NCI-H1092 treated with DMSO at 0.1 percent for 48 hours (cell line): ENCODE results near the gene ALG10.
A peak's percentile ranks its signal among the peaks of the same experiment; 100 is the strongest.
"Not testable (repeated sequence)": the region's sequence is repeated elsewhere in the genome, so short reads cannot be mapped to it uniquely, and the experiment has no call there.

Experiments used
- DNase-seq: peaks from one replicate; lab custom pipeline; 2025; lab: John Stamatoyannopoulos, UW

The ALG10 gene, protein sequence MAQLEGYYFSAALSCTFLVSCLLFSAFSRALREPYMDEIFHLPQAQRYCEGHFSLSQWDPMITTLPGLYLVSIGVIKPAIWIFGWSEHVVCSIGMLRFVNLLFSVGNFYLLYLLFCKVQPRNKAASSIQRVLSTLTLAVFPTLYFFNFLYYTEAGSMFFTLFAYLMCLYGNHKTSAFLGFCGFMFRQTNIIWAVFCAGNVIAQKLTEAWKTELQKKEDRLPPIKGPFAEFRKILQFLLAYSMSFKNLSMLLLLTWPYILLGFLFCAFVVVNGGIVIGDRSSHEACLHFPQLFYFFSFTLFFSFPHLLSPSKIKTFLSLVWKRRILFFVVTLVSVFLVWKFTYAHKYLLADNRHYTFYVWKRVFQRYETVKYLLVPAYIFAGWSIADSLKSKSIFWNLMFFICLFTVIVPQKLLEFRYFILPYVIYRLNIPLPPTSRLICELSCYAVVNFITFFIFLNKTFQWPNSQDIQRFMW

DNA sequence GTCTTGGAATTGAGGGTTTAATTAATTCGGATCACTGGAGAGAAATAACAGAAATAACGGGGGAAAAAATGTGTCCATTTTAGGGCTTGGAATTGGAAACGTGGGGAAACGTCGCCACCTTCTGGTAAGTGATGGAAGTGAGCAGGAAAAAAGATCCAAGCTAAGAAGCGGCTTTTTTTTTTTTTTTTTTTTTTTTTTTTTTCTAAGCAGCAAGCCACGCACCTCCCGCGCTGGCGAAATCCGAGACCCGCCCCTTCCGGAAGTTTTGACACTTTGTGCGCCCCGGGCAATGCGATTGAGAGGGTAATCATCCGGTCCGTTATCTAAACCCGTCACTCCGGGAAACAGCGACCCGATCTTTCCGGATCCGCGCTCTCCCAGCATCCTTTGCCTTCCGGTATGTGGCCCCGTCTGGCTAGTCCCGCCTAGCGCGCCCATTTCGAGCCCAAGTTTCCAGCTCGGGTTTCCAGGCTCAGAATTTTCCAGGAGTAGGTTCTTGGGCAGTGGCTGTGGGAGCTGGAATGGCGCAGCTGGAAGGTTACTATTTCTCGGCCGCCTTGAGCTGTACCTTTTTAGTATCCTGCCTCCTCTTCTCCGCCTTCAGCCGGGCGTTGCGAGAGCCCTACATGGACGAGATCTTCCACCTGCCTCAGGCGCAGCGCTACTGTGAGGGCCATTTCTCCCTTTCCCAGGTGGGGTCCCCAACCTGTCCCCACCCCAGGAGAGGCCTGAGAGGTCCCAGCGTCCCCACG lies at the start of gene ALG10:
Gene ALG10, plus strand, starts transcription at position 418 of the 752 bp plus-strand sequence. Its CDS starts 104 bp downstream, at position 522.
- DNase-seq: peak; percentile 96

DNA sequence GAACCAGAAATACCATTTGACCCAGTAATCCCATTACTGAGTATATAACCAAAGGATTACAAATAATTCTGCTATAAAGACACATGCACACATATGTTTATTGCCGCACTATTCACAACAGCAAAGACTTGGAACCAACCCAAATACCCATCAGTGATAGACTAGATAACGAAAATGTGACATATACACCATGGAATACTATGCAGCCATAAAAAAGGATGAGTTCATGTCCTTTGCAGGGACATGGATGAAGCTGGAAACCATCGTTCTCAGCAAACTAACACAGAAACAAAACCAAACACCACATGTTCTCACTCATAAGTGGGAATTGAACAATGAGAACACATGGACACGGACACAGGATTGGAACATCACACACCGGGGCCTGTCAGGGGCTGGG lies 49.4 kb upstream of the ALG10 start:
- not testable (repeated sequence) for DNase-seq

- DNase-seq: no peak
Observed at GRCh38 chr12:33977887-33978286, 44.4 kb upstream of the ALG10 start.

- DNase-seq: no peak
Observed at GRCh38 chr12:33988197-33988805, 34.0 kb upstream of the ALG10 start.

- no peak for DNase-seq
Observed at GRCh38 chr12:33988913-33989312, 33.4 kb upstream of the ALG10 start.

GRCh38 chr12:33994857-33995808 lies 27.2 kb upstream of the ALG10 start:
- DNase-seq: no peak

GRCh38 chr12:34008835-34009234 lies 13.5 kb upstream of the ALG10 start:
- not testable (repeated sequence) for DNase-seq

GRCh38 chr12:34016361-34016760 lies 5.9 kb upstream of the ALG10 start:
- no peak for DNase-seq

- no peak for DNase-seq
Observed at GRCh38 chr12:34021071-34021470, 1.2 kb upstream of the ALG10 start.

DNA sequence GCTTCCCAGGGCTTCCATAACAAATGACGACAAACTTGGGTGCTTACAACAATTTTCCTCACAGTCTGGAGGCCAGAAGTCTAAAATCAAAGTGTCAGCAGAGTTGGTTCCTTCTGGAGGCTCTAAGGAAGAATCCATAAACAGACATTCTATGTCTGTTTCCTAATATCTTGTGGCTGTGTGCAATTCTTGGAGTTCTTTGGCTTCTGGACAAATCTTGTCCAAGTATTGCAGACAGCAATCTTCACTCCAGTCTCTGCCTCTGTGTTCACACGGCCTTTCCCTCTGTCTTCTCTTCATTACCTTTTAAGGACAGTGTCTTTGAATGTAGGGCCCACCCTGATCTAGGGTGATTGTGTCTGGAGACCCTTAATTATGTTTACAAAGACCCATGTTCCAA lies 5.4 kb downstream of the ALG10 start:
- not testable (repeated sequence) for DNase-seq

DNA sequence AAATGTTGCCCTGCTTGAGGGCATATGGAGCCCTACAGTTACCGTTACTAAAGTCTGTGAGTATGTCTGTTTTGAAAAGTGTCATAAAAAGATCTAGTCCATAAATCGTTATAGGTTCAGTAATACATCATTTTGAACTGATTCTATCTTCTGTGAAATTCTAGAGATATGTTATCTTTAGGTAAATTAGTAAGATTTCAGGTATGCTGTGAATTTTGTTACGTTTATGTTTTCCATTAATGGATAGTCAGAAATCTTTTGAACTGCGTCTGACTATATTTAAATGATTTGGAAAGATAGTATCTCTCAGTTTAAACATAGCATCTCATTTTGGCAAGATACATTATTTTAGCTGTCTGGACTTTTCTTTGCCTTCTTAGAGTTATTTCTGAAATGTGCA lies 8.3 kb downstream of the ALG10 start:
- no peak for DNase-seq

DNA sequence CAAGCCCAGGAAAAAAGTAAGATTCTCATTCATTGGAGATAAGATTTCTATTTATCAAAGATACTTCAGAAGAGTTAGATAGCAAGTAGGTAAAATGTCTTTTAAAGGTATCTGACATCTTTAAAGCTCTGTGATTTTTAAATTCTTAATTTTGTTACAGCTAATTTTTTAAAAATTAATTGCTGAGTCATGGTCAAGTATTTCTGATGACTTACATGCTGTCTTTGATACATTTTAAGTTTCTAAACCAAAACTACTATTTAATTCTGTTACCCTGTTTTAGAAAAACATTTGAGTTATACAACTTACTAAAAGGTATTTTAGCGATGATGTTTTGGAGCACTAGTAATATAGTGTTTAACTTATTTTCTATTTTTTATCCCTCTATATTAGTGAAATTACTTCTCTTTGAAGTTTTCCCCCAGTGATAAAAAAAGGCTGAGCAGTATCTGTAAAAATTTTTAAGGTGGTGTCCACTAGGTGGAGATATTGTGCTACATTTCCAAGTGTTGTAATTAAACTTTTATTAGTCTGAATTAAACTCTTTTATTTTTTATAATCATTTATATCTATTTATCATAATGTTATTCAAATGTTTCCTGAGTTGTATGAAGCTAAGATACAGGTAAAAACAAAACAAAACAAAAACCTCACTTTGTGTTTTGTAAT lies 11.5 kb downstream of the ALG10 start:
- DNase-seq: peak; percentile 30

DNA sequence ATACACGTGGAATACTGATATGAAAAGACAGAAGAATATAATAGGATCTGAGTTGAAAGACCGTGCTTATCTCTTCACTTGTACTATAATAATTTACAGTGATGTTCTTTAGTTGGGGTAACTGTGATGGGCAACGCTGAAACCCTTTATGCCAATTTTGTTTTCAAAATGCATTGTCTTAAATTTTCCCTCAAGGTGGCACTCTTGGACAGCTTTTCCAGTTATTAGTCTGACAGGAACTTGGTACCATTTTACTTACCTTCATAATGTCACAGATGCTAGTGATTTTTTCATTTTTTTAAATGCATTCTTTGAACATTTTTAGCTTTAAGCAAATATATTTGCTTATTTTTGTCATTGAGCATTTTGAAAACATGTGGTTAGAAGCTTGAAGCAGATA lies 16.1 kb downstream of the ALG10 start:
- not testable (repeated sequence) for DNase-seq

DNA sequence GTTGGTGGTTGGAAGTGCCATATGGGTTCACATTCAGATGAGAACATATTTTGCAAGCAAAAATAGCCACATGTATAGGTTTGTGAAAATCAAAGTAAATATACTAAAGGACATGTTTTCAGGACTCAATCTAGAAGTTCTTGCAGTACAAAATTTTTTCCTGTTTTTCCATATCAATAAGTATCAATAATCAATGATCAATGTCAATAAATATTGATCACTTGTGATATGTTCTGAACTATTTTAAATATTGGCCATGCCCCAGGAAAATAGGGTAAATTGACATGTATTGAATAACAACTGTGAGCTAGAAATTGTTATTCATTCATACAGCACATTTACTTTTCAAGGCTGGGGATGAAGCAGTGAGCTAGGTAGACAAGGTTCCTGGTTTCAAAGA lies 24.3 kb downstream of the ALG10 start:
- DNase-seq: no peak

DNA sequence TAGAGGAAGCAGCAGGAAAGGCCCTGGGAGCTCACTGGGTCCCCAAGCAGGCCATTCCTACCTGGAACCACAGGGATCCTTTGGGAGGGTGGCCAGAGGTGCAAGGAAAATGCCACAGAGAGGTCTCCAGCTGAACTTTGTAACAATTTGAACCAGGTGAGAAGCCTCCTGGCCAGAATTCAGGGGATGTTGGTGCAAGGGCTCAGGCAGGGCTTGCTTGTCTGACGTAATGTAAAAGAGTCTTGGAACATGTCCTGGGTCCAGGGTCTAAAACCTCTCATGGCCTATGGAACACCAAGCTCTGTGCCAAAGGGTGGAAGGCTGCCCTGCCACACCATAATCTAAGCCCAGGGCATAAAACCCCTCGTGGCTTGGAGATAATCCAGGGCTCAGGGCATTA lies 25.6 kb downstream of the ALG10 start:
- DNase-seq: not testable (repeated sequence)

GRCh38 chr12:34048714-34049113 lies 26.4 kb downstream of the ALG10 start:
- no peak for DNase-seq

DNA sequence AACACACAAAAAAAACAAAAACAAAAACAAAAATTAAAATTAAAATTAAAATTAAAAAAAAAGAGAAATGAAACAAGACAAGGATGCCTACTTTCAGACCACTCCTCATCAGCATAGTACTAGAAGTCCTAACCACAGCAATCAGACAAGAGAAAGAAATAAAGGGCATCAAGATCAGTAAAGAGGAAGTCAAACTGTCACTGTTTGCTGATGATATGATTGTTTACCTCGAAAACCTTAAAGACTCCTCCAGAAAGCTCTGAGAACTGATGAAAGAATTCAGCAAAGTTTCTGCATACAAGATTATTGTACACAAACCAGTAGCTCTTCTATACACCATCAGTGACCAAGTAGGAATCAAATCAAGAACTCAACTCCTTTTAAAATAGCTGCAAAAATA lies 29.2 kb downstream of the ALG10 start:
- DNase-seq: no peak

DNA sequence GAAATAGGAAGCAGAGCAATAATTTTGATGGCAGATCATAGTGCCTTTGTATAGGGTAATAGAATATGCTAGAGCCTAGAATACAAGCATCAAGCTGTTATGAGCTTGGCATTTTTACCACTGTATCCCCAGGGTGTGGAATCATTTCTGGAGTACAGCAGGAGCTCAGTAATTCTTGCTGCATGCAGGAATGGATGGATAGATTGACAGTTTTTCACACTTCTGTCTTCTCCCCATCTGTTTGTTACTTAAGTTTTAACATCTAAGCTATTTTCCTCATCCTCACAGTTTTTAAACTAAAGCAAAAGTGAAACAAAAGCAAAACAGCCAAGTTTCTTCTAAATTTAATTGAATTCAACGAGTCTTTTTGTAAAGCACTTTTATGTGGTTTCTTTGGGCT lies 32.6 kb downstream of the ALG10 start:
- DNase-seq: no peak
